Ectodermal cell (in vitro differentiated cells): ENCODE measurements around the gene REEP5.

ENCODE experiments used
- H3K27ac ChIP-seq: 2 replicates; pipeline ENCODE4 v1.7.0; 2013; ENCODE audit warnings: mild to moderate bottlenecking, low read depth, low read length; ENCODE audit not compliant: insufficient read depth, poor library complexity, severe bottlenecking
- H3K27me3 ChIP-seq: 2 replicates; pipeline ENCODE4 v1.7.0; 2013; ENCODE audit warnings: mild to moderate bottlenecking, low read length; ENCODE audit not compliant: insufficient read depth, control insufficient read depth, poor library complexity, severe bottlenecking
- H3K36me3 ChIP-seq: one replicate; pipeline ENCODE4 v1.7.0; 2013; ENCODE audit warnings: low read length; ENCODE audit not compliant: control insufficient read depth, insufficient read depth
- H3K4me1 ChIP-seq: one replicate; pipeline ENCODE4 v1.7.0; 2013; ENCODE audit warnings: low read length; ENCODE audit not compliant: control insufficient read depth, insufficient read depth
- H3K4me3 ChIP-seq: 2 replicates; pipeline ENCODE4 v1.7.0; 2013; ENCODE audit warnings: low read depth, low read length, control low read depth; ENCODE audit not compliant: insufficient read depth
- H3K9me3 ChIP-seq: 2 replicates; pipeline ENCODE4 v1.7.0; 2013; ENCODE audit warnings: mild to moderate bottlenecking, low read length, moderate library complexity; ENCODE audit not compliant: control insufficient read depth
- WGBS, 2 experiments: methylation state at CpG; one replicate each; pipeline ENCODE4 v1.1.7; 2013; ENCODE audit warnings: missing lambda C conversion rate in 2 of 2; 5-methylcytosine and 5-hydroxymethylcytosine counted together

Gene REEP5

DNA sequence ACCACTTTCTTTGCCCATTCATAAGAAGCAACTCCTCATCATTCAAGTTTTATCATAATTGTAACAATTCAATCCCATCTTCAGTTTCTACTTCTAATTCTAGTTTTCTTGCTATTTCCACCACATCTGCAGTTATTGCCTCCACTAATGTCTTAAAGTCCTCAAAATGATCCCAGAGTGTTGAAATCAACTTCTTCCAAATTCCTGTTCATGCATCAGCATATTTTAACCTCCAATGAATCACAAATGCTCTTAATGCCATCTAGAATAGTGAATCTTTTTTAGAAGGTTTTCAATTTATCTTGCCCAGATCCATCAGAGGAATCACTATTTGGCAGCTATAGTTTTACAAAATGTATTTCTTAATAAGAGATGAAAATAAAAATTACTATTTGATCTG lies 64.2 kb downstream of the REEP5 start:
- no peaks in the 10 kb centered on the region for H3K9me3 ChIP-seq
- H3K4me3 ChIP-seq, result no peak overlapping the region
- peaks cover 30% of the 10 kb centered on the region for H3K27me3 ChIP-seq
- peaks cover 7% of the 10 kb centered on the region for H3K4me1 ChIP-seq
- no peak overlapping the region for H3K27ac ChIP-seq
- H3K36me3 ChIP-seq, result no peaks in the 10 kb centered on the region

- Histone ChIP-seq H3K27me3 (peaks cover 29% of the 10 kb centered on the region), H3K27ac (no peak overlapping the region), H3K9me3 (no peaks in the 10 kb centered on the region), H3K4me1 (no peaks in the 10 kb centered on the region), H3K4me3 (no peak overlapping the region), H3K36me3 (no peaks in the 10 kb centered on the region)
- WGBS, 2 experiments, result 60 to 92% methylated on average over 1 of the region's 1 CpG
Measured at GRCh38 chr5:112854651-112855050, 67.4 kb downstream of the REEP5 start.

- H3K4me3 ChIP-seq, result no peak overlapping the region
- H3K27ac ChIP-seq, result no peak overlapping the region
- no peaks in the 10 kb centered on the region for H3K27me3 ChIP-seq
- H3K36me3 ChIP-seq, result no peaks in the 10 kb centered on the region
- 93 to 100% methylated on average over 1 of the region's 2 CpGs for WGBS, 2 experiments
- H3K4me1 ChIP-seq, result no peaks in the 10 kb centered on the region
- H3K9me3 ChIP-seq, result no peaks in the 10 kb centered on the region
Measured at GRCh38 chr5:112849912-112850311, 72.1 kb downstream of the REEP5 start.

DNA sequence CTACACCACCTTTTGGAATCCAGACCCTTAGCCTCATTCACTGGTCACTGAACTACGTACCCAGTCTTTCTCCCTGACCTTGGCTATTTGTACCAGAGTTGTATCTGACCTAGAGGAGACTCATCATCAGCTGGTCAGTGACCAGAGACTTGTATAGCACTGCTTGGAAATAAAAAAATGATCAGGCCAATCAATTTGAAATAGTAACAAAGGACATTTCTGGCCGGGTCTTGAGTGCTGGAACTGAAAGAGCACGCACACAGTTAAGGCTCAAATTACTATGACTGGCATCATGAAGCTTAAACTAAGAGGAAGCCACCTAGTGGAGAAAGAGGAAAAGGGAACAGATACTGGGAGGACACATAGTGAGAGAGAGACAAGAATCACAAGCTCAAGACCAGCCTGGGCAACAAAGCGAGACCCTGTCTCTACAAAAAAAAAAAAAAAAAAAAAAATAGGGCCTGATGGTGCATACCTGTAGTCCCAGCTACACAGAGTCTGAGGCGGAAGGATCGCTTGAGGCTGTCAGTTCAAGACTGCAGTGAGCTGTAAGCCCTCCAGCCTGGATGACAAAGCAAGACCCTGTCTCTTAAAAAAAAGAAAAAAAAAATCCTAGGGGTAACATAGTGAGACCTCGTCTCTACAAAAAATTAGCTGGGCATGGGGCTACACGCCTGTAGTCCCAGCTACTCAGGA lies 73.8 kb downstream of the REEP5 start:
- Histone ChIP-seq H3K27ac (no peak overlapping the region), H3K4me1 (no peaks in the 10 kb centered on the region), H3K9me3 (no peaks in the 10 kb centered on the region), H3K27me3 (no peaks in the 10 kb centered on the region), H3K36me3 (no peaks in the 10 kb centered on the region), H3K4me3 (no peak overlapping the region)
- 59 to 63% methylated on average over 8 of the region's 8 CpGs for WGBS, 2 experiments

GRCh38 chr5:112847306-112847705 lies 74.7 kb downstream of the REEP5 start:
- no peaks in the 10 kb centered on the region for H3K36me3 ChIP-seq
- H3K4me1 ChIP-seq, result no peaks in the 10 kb centered on the region
- H3K9me3 ChIP-seq, result no peaks in the 10 kb centered on the region
- H3K27me3 ChIP-seq, result no peaks in the 10 kb centered on the region
- no peak overlapping the region for H3K27ac ChIP-seq
- no peak overlapping the region for H3K4me3 ChIP-seq

- H3K27ac ChIP-seq, result no peak overlapping the region
- no peaks in the 10 kb centered on the region for H3K27me3 ChIP-seq
- 66 to 71% methylated on average over 5 of the region's 5 CpGs for WGBS, 2 experiments
Measured at GRCh38 chr5:112846556-112846955, 75.5 kb downstream of the REEP5 start.

GRCh38 chr5:112844489-112844888 lies 77.5 kb downstream of the REEP5 start:
- H3K27me3 ChIP-seq, result no peaks in the 10 kb centered on the region
- peaks cover 5% of the 10 kb centered on the region for H3K36me3 ChIP-seq
- 93 to 100% methylated on average over 1 of the region's 1 CpG for WGBS, 2 experiments
- no peaks in the 10 kb centered on the region for H3K4me1 ChIP-seq
- no peaks in the 10 kb centered on the region for H3K9me3 ChIP-seq
- H3K27ac ChIP-seq, result no peak overlapping the region
- no peak overlapping the region for H3K4me3 ChIP-seq

More at GRCh38 chr5:112846556-112846955, 75.5 kb downstream of the REEP5 start:
- Histone ChIP-seq H3K9me3 (no peaks in the 10 kb centered on the region), H3K4me3 (no peak overlapping the region), H3K36me3 (no peaks in the 10 kb centered on the region), H3K4me1 (no peaks in the 10 kb centered on the region)

- 84 to 93% methylated on average over 13 of the region's 13 CpGs for WGBS, 2 experiments
- H3K4me1 ChIP-seq, result no peaks in the 10 kb centered on the region
- H3K27me3 ChIP-seq, result no peaks in the 10 kb centered on the region
- H3K9me3 ChIP-seq, result no peaks in the 10 kb centered on the region
- H3K36me3 ChIP-seq, result peaks cover 24% of the 10 kb centered on the region
- no peak overlapping the region for H3K27ac ChIP-seq
- no peak overlapping the region for H3K4me3 ChIP-seq
Measured at GRCh38 chr5:112833971-112834370, 88.1 kb downstream of the REEP5 start.

GRCh38 chr5:112830378-112830777 lies 91.6 kb downstream of the REEP5 start:
- WGBS, 2 experiments, result 92 to 96% methylated on average over 2 of the region's 2 CpGs
- H3K36me3 ChIP-seq, result peaks cover 22% of the 10 kb centered on the region
- no peaks in the 10 kb centered on the region for H3K27me3 ChIP-seq
- no peaks in the 10 kb centered on the region for H3K4me1 ChIP-seq
- no peaks in the 10 kb centered on the region for H3K9me3 ChIP-seq
- no peak overlapping the region for H3K4me3 ChIP-seq
- no peak overlapping the region for H3K27ac ChIP-seq
